ENCODE data around the gene BTNL2. TPM values are rescaled to one million over a fixed set of nuclear protein-coding genes. Genes with fewer than 3 reads are reported as not detected.

BTNL2 gene
- total and polyA plus RNA-seq, 2 donors (not counting 3 experiments of a cell fraction or from before 2014, with no cell fraction given) = not detected

DNA sequence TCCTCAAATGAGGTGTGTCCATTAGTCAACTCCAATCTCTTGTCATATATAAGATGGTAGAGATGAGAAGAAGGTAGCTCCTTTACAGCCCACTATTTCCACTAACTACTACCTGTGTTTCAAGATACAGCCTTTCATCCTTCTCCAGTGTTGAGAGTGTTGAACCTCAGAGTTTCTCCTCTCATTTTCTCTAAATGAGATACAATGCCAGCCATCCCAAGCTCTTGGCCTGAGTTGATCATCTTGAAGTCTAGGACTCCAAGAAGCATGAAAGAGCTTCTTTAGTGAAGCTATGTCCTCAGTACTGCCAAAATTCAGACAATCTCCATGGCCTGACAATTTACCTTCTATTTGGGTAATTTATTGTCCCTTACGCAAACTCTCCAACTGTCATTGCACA, 32.2 kb upstream of the BTNL2 start:
- Histone ChIP-seq H3K9me1 (replicated peaks; ENCODE audit: control insufficient read depth, extremely low read depth, insufficient read depth, low read length) (no peaks in the 10 kb centered on the region), H3K4me3 (replicated peaks in 1 of 3; ENCODE audit: insufficient read depth in 1 of 3, low read depth in 1 of 3, low read length in 3 of 3) (no peak overlapping the region), H3K9me3 (replicated peaks; ENCODE audit: control insufficient read depth, insufficient read depth, low read length) (no peaks in the 10 kb centered on the region), H3K27me3 (ENCODE audit: control insufficient read depth in 2 of 2, insufficient read depth in 2 of 2, low read length in 2 of 2) (peaks cover 8 to 23% of the 10 kb centered on the region in 2 experiments), H3K4me2 (ENCODE audit: insufficient read depth, low read length) (no peak overlapping the region), H3K36me3 (ENCODE audit: control insufficient read depth in 2 of 2, extremely low read depth in 1 of 2, insufficient read depth in 2 of 2, low read length in 2 of 2) (no peaks in the 10 kb centered on the region), H3K79me2 (ENCODE audit: control insufficient read depth, insufficient read depth, low read length) (no peaks in the 10 kb centered on the region), H3K27ac (ENCODE audit: insufficient read depth, low read depth, low read length) (no peak overlapping the region), H3K4me1 (ENCODE audit: control insufficient read depth, extremely low read depth, insufficient read depth, low read length) (no peaks in the 10 kb centered on the region), H4K20me1 (replicated peaks; ENCODE audit: control insufficient read depth, extremely low read depth, insufficient read depth, low read length) (no peaks in the 10 kb centered on the region), H2AFZ (ENCODE audit: low read depth, low read length) (no peak overlapping the region), H3K9ac (replicated peaks; ENCODE audit: extremely low read depth, insufficient read depth, low read length) (no peak overlapping the region)
- intact Hi-C loops (cut with micrococcal nuclease) (no loop called here), dilution Hi-C loops (cut with MboI; ENCODE audit: extremely low pct_ligation_motif_present, low sequenced_read_pairs) (no loop called here)
- ChIA-PET POLR2A (no interaction called here), CTCF (interaction anchor here (0.9 to 1.2 kb wide), 4 partner anchors 15 to 261 kb away, joined by 3 to 5 read pairs (median 4); no protein-coding TSS in a partner anchor)
- TF ChIP-seq MYC (IDR thresholded peaks at IDR 0.05; ENCODE audit: low read depth, low read length) = no peak
- TF ChIP-seq, protein P1, sequence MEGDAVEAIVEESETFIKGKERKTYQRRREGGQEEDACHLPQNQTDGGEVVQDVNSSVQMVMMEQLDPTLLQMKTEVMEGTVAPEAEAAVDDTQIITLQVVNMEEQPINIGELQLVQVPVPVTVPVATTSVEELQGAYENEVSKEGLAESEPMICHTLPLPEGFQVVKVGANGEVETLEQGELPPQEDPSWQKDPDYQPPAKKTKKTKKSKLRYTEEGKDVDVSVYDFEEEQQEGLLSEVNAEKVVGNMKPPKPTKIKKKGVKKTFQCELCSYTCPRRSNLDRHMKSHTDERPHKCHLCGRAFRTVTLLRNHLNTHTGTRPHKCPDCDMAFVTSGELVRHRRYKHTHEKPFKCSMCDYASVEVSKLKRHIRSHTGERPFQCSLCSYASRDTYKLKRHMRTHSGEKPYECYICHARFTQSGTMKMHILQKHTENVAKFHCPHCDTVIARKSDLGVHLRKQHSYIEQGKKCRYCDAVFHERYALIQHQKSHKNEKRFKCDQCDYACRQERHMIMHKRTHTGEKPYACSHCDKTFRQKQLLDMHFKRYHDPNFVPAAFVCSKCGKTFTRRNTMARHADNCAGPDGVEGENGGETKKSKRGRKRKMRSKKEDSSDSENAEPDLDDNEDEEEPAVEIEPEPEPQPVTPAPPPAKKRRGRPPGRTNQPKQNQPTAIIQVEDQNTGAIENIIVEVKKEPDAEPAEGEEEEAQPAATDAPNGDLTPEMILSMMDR (IDR thresholded peaks at IDR 0.05; ENCODE audit: extremely low read depth in 1 of 2, insufficient read depth in 1 of 2, low read depth in 1 of 2, low read length in 2 of 2) = no peak
- TF ChIP-seq, protein P2, sequence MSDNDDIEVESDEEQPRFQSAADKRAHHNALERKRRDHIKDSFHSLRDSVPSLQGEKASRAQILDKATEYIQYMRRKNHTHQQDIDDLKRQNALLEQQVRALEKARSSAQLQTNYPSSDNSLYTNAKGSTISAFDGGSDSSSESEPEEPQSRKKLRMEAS (IDR thresholded peaks at IDR 0.05; ENCODE audit: insufficient read depth, insufficient read length) = no peak
- no peak for TF ChIP-seq JUN (IDR thresholded peaks at IDR 0.05; ENCODE audit: borderline replicate concordance, insufficient read depth, insufficient read length, low read depth)
- TF ChIP-seq EZH2 (IDR thresholded peaks at IDR 0.05; ENCODE audit: borderline replicate concordance, low read depth, low read length, severe bottlenecking) = no peak
- TF ChIP-seq POLR2A (IDR thresholded peaks at IDR 0.05; ENCODE audit: low read depth, low read length) = no peak
- TF ChIP-seq POLR2AphosphoS5 (IDR thresholded peaks at IDR 0.05; ENCODE audit: insufficient read depth, low read depth, low read length) = no peak
- TF ChIP-seq GATA2 (IDR thresholded peaks at IDR 0.05; ENCODE audit: insufficient read depth, insufficient read length, low read depth, low read length) = no peak
- TF ChIP-seq FOS (IDR thresholded peaks at IDR 0.05; ENCODE audit: borderline replicate concordance, insufficient read depth, low read length) = no peak
- BruUV-seq (replicated peaks) = no TSS peak
- DNase-seq (ENCODE audit: low read depth, low spot score) (no peak), FAIRE-seq (no peak)
